ENCODE results near the gene DNM1.

- TF ChIP-seq CTCF (IDR thresholded peaks at IDR 0.05) (no peak), EZH2 (IDR thresholded peaks at IDR 0.05) (no peak)
These were observed 47.0 kb downstream of the DNM1 start for GRCh38 chr9:128249908-128250838.

All from neural progenitor cell (in vitro differentiated cells).